ENCODE results near the gene GNS. TPM values are rescaled to one million over a fixed set of nuclear protein-coding genes. Genes with fewer than 3 reads are reported as not detected.

The GNS gene
- total and polyA plus RNA-seq, 2 experiments from 2014 or later: 44.0 to 45.5 TPM

DNA sequence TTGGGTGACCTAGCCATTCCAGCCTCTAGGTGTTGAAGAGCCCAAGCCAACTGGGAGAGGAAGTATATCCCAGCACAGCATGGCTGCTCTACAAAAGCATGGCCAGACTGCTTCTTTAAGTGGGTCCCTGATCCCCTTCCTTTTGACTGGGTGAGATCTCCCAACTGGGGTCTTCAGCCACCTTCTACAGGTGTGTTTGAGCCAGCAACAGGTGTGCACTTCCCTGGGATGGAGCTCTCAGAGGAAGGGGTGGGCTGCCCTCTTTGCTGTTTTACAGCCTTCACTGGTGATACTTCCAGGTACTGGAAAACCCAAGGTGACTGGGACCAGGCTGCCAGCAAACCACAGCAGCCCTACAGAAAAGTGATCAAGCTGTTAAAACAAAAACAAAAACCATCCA is 14.2 kb upstream of the GNS start:
- TF ChIP-seq, protein P1, sequence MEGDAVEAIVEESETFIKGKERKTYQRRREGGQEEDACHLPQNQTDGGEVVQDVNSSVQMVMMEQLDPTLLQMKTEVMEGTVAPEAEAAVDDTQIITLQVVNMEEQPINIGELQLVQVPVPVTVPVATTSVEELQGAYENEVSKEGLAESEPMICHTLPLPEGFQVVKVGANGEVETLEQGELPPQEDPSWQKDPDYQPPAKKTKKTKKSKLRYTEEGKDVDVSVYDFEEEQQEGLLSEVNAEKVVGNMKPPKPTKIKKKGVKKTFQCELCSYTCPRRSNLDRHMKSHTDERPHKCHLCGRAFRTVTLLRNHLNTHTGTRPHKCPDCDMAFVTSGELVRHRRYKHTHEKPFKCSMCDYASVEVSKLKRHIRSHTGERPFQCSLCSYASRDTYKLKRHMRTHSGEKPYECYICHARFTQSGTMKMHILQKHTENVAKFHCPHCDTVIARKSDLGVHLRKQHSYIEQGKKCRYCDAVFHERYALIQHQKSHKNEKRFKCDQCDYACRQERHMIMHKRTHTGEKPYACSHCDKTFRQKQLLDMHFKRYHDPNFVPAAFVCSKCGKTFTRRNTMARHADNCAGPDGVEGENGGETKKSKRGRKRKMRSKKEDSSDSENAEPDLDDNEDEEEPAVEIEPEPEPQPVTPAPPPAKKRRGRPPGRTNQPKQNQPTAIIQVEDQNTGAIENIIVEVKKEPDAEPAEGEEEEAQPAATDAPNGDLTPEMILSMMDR (IDR thresholded peaks at IDR 0.05; ENCODE audit: low read depth, low read length): no peak
- peaks cover 27% of the 10 kb centered on the region for H3K27me3 ChIP-seq
- H3K9me3 ChIP-seq (ENCODE audit: low read depth): no peaks in the 10 kb centered on the region
- no peaks in the 10 kb centered on the region for H3K4me1 ChIP-seq (ENCODE audit: low read depth)
- H3K36me3 ChIP-seq: no peaks in the 10 kb centered on the region
- no peak overlapping the region for H3K4me3 ChIP-seq
- no peak overlapping the region for H3K27ac ChIP-seq
- DNase-seq (ENCODE audit: low read depth in 1 of 2, low spot score in 1 of 2): no peak

DNA sequence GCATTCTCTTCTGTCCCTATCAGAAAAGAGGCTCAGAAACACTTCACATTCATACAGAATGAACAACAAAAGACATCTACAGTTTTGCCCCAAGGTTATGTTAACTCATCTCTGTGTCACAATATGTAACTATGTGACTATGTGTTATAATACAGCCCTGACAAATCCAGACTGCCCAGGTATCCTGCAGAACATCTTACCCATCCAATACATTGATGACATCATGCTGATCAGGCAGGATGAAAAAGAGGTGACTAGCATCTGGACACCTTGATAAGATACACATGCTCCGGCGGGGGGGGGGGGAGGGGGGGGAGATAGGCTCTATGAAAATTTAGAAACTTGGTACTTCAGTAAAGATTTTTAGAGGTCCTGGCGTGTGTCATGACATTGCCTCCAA is 8.3 kb upstream of the GNS start:
- Histone ChIP-seq H3K4me3 (no peak overlapping the region), H3K27me3 (no peaks in the 10 kb centered on the region)

DNA sequence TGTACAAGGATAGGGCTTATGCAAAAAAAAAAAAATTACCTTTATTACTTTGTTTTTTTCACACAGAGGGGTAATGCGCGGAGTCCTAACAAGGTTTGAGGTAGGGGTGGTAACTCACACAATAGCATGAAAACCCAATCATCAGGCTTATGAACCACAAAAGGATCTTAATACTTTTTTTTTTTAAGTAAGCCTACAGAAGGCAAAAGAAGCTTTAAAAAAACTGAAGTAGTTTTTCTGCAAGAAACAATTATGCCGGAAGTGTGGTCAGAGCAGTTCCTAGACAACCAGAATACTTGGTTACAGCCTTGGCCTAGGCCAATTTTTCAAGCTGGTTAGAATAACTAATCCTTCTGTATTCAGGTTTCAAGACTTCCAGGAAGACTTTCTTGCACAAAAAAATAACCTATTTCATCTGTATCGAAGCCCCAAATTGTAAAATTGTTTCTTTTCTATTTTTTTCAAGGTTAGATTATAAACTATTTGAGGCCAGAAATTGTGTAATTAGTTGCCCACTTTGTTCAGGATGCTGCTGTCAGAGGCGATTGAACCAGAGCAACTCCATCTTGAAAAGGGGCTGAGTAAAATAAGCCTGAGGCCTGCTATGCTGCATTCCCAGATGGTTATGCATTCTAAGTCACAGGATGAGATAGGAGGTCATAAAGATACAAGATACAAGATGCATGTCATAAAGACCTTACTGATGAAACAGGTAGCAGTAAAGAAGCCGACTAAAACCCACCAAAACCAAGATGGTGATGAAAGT is 1.8 kb upstream of the GNS start:
- no peak overlapping the region for H3K27ac ChIP-seq
- no peaks in the 10 kb centered on the region for H3K27me3 ChIP-seq
- DNase-seq (ENCODE audit: low read depth in 1 of 2, low spot score in 1 of 2): no peak
- H3K9me3 ChIP-seq (ENCODE audit: low read depth): no peaks in the 10 kb centered on the region
- H3K4me3 ChIP-seq: no peak overlapping the region
- H3K36me3 ChIP-seq: no peaks in the 10 kb centered on the region
- no peaks in the 10 kb centered on the region for H3K4me1 ChIP-seq (ENCODE audit: low read depth)
- TF ChIP-seq, protein P1 (IDR thresholded peaks at IDR 0.05; ENCODE audit: low read depth, low read length): no peak

More for the DNA sequence above, 8.3 kb upstream of the GNS start:
- Histone ChIP-seq H3K9me3 (ENCODE audit: low read depth) (no peaks in the 10 kb centered on the region), H3K36me3 (no peaks in the 10 kb centered on the region), H3K4me1 (ENCODE audit: low read depth) (no peaks in the 10 kb centered on the region), H3K27ac (no peak overlapping the region)
- DNase-seq (ENCODE audit: low read depth in 1 of 2, low spot score in 1 of 2): no peak
- TF ChIP-seq, protein P1 (IDR thresholded peaks at IDR 0.05; ENCODE audit: low read depth, low read length): no peak

DNA sequence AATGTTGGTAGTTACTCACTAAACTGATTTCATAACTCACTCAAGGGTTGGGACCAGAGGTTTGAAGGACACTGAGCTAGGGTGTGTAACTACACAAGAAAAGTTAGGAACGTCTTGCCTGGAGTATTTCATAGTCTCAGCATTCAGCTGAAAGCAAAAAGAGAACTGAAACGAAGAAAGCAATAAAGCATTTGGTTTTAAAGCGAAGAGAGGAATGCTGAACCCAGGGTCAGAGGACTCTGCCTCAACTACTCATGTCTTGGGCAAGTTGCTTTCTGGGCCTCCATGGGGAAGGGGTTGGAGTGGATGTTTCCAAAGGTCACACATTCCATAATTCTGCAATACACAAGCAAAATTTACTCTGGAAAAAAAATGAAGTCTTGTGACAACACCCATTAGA is 1.4 kb downstream of the GNS start:
- TF ChIP-seq, protein P1 (IDR thresholded peaks at IDR 0.05; ENCODE audit: low read depth, low read length): no peak
- DNase-seq (ENCODE audit: low read depth in 1 of 2, low spot score in 1 of 2): no peak
- H3K4me3 ChIP-seq: no peak overlapping the region
- H3K4me1 ChIP-seq (ENCODE audit: low read depth): no peaks in the 10 kb centered on the region
- H3K9me3 ChIP-seq (ENCODE audit: low read depth): no peaks in the 10 kb centered on the region
- no peaks in the 10 kb centered on the region for H3K27me3 ChIP-seq
- H3K36me3 ChIP-seq: no peaks in the 10 kb centered on the region
- no peak overlapping the region for H3K27ac ChIP-seq

DNA sequence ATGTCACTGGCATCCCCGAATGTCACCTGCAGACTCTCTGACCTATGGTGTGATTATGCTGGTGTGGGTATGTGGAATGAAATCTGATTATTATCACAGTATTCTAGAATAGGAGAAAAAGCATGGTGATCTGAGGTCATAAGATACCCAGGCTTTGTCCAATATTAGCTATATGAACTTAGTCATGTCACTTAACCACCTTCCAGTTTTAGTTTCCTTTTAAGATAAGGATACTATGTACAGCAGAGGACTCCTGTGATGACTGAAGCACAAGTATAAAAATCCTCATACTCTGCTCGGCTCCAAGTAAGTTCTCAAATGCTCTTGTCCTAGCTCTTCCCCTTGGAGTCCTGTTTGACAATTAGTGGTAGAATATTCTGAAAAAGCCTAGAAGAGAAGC is 2.8 kb downstream of the GNS start:
- TF ChIP-seq, protein P1 (IDR thresholded peaks at IDR 0.05; ENCODE audit: low read depth, low read length): no peak

More for the DNA sequence above, 2.8 kb downstream of the GNS start:
- no peak overlapping the region for H3K27ac ChIP-seq
- DNase-seq (ENCODE audit: low read depth in 1 of 2, low spot score in 1 of 2): no peak
- no peaks in the 10 kb centered on the region for H3K9me3 ChIP-seq (ENCODE audit: low read depth)
- no peak overlapping the region for H3K4me3 ChIP-seq
- peaks cover 1% of the 10 kb centered on the region for H3K36me3 ChIP-seq
- H3K27me3 ChIP-seq: no peaks in the 10 kb centered on the region
- no peaks in the 10 kb centered on the region for H3K4me1 ChIP-seq (ENCODE audit: low read depth)

All from cardiac muscle cell (in vitro differentiated cells and primary cell).